PC-9 (cell line): Measurements from ENCODE around the gene TNFAIP1. TPM values are rescaled to one million over a fixed set of nuclear protein-coding genes. Genes with fewer than 3 reads are reported as not detected.

Experiments used
- BruUV-seq: library from RNA; stranded (reverse); fragments of 400-500 nt; replicated peaks from 2 replicates; lab custom pipeline; 2021; lab: Mats Ljungman, UMichigan
- CTCF ChIA-PET: fragments of 300-600 bp; sonication (Branson Sonifier 250); formaldehyde crosslinking; loops from one replicate; lab custom pipeline; 2022; ENCODE audit warnings: antibody characterized with exemption; lab: Charles Lee
- POLR2A ChIA-PET: fragments of 300-600 bp; sonication (Branson Sonifier 250); formaldehyde crosslinking; loops from one replicate; lab custom pipeline; 2022; ENCODE audit warnings: antibody characterized with exemption; ENCODE audit not compliant: unreplicated experiment; lab: Charles Lee
- DNase-seq, 2 experiments: peaks; one replicate each; pipeline versions ENCODE4 v3.0.0 to v3.0.0-alpha.2; 2015 to 2022; ENCODE audit warnings: mixed read lengths in 1 of 2
- H2AFZ ChIP-seq: fragments of 200-600 bp; sonication (generic); 2 replicates; pipeline ENCODE4 v1.8.1; 2017; ENCODE audit warnings: antibody characterized with exemption
- H3F3A ChIP-seq: fragments of 200-600 bp; sonication (generic); 2 replicates; pipeline ENCODE4 v1.8.1; 2017; ENCODE audit warnings: antibody characterized with exemption, mild to moderate bottlenecking, low read depth; ENCODE audit not compliant: insufficient read depth
- H3K27ac ChIP-seq: fragments of 200-600 bp; sonication (generic); 2 replicates; pipeline ENCODE4 v1.6.1; 2016; ENCODE audit warnings: mixed run types
- H3K27me3 ChIP-seq: fragments of 200-600 bp; sonication (generic); 2 replicates; pipeline ENCODE4 v1.6.1; 2016; ENCODE audit warnings: low read depth, mixed run types; ENCODE audit not compliant: insufficient read depth
- H3K36me3 ChIP-seq: fragments of 200-600 bp; sonication (generic); 2 replicates; pipeline ENCODE4 v1.6.1; 2016; ENCODE audit warnings: low read depth, mixed run types
- H3K4me1 ChIP-seq: fragments of 200-600 bp; sonication (generic); replicated peaks from 2 replicates; pipeline ENCODE4 v1.6.1; 2016; ENCODE audit warnings: mixed run types; ENCODE audit not compliant: insufficient read depth
- H3K4me2 ChIP-seq: fragments of 200-600 bp; sonication (generic); 2 replicates; pipeline ENCODE4 v1.6.1; 2017; ENCODE audit warnings: mixed run types
- H3K4me3 ChIP-seq: fragments of 200-600 bp; sonication (generic); 2 replicates; pipeline ENCODE4 v1.6.1; 2016; ENCODE audit warnings: mixed run types
- H3K79me2 ChIP-seq: fragments of 200-600 bp; sonication (generic); 2 replicates; pipeline ENCODE4 v1.6.1; 2017; ENCODE audit warnings: low read depth, mixed run types
- H3K9me2 ChIP-seq: fragments of 200-600 bp; sonication (generic); 2 replicates; pipeline ENCODE4 v1.8.1; 2017; ENCODE audit warnings: mild to moderate bottlenecking; ENCODE audit not compliant: insufficient read depth
- H3K9me3 ChIP-seq: fragments of 200-600 bp; sonication (generic); 2 replicates; pipeline ENCODE4 v1.8.1; 2016; ENCODE audit warnings: low read depth; ENCODE audit not compliant: insufficient read depth
- H4K20me1 ChIP-seq: fragments of 200-600 bp; sonication (generic); 2 replicates; pipeline ENCODE4 v1.8.1; 2017; ENCODE audit not compliant: insufficient read depth
- EZH2 ChIP-seq: fragments of 200-600 bp; sonication (generic); IDR thresholded peaks from 2 replicates; pipeline ENCODE4 v1.8.0; 2017; ENCODE audit warnings: antibody characterized with exemption, low read depth
- intact Hi-C: fragments of 100-400 bp; cut with micrococcal nuclease; formaldehyde crosslinking; loops from one replicate; pipeline ENCODE4 v1.10.0; 2022; ENCODE audit not compliant: unreplicated experiment
- total RNA-seq: library from RNA; stranded (reverse); gene quantifications from 2 replicates; pipeline ENCODE4 v1.2.3, GENCODE V29; 2021
- TF ChIP-seq, protein P1 (sequence below): fragments of 200-600 bp; sonication (generic); conservative IDR thresholded peaks from 2 replicates; pipeline ENCODE4 v1.6.1; 2017; ENCODE audit warnings: mixed run types, antibody characterized with exemption, mild to moderate bottlenecking, moderate library complexity

The TNFAIP1 gene
- total RNA-seq, 1 experiment from 2014 or later: 46.8 TPM

DNA sequence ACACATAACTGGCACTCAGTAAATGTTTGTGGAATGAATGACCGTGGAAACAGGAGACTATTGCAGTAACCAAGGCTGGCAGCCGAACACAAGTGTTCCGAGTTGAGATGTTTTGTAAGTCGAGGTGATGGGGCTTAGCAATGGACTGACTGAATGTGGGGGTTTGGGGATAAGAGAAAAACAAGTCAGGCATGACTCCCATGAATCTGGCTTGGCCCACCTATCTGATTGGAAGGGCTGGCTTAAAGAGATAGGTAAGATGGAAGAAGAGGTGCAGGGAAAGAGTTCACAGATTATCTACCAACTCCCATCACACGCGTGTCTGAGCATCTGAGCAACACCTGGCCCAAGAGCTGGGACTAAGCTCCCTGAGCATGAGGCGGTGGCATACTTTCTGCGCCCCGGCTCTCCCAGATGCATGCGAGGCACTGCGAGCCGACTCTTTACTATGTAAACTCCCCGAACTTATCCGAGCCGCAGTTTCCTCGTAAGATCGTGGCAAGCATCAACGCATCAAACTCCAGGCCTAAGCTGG lies 828 bp upstream of the TNFAIP1 start:
- Histone ChIP-seq H3K27me3 (no peaks in the 10 kb centered on the region), H2AFZ (peak overlapping the region; percentile 92), H3K4me3 (peak overlapping the region; percentile 87), H3K4me2 (peak overlapping the region; percentile 100), H3F3A (peaks cover 12% of the 10 kb centered on the region; the same call in 1 of the 2 replicates), H4K20me1 (peaks cover 16% of the 10 kb centered on the region), H3K36me3 (0 out of 2 replicates have a peak, but pooled peaks cover 4% of the 10 kb centered on the region), H3K4me1 (peaks cover 22% of the 10 kb centered on the region), H3K9me2 (no peaks in the 10 kb centered on the region), H3K79me2 (peaks cover 45% of the 10 kb centered on the region), H3K27ac (no peak overlapping the region), H3K9me3 (no peaks in the 10 kb centered on the region)
- BruUV-seq: no TSS peak
- CTCF ChIA-PET: no interaction called here
- no peak for DNase-seq
- POLR2A ChIA-PET: interaction anchor here (0.6 to 2.2 kb wide), 8 partner anchors 9 to 74 kb away, joined by 4 to 42 read pairs (median 8); partner anchors contain the start of gene POLDIP2
- intact Hi-C loops: loop anchor here (5.0 kb wide), 4 partner anchors 57 to 292 kb away; partner anchors contain the start of genes NLK and SLC46A1
- TF ChIP-seq, protein P1, sequence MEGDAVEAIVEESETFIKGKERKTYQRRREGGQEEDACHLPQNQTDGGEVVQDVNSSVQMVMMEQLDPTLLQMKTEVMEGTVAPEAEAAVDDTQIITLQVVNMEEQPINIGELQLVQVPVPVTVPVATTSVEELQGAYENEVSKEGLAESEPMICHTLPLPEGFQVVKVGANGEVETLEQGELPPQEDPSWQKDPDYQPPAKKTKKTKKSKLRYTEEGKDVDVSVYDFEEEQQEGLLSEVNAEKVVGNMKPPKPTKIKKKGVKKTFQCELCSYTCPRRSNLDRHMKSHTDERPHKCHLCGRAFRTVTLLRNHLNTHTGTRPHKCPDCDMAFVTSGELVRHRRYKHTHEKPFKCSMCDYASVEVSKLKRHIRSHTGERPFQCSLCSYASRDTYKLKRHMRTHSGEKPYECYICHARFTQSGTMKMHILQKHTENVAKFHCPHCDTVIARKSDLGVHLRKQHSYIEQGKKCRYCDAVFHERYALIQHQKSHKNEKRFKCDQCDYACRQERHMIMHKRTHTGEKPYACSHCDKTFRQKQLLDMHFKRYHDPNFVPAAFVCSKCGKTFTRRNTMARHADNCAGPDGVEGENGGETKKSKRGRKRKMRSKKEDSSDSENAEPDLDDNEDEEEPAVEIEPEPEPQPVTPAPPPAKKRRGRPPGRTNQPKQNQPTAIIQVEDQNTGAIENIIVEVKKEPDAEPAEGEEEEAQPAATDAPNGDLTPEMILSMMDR: no peak
- TF ChIP-seq EZH2: no peak

DNA sequence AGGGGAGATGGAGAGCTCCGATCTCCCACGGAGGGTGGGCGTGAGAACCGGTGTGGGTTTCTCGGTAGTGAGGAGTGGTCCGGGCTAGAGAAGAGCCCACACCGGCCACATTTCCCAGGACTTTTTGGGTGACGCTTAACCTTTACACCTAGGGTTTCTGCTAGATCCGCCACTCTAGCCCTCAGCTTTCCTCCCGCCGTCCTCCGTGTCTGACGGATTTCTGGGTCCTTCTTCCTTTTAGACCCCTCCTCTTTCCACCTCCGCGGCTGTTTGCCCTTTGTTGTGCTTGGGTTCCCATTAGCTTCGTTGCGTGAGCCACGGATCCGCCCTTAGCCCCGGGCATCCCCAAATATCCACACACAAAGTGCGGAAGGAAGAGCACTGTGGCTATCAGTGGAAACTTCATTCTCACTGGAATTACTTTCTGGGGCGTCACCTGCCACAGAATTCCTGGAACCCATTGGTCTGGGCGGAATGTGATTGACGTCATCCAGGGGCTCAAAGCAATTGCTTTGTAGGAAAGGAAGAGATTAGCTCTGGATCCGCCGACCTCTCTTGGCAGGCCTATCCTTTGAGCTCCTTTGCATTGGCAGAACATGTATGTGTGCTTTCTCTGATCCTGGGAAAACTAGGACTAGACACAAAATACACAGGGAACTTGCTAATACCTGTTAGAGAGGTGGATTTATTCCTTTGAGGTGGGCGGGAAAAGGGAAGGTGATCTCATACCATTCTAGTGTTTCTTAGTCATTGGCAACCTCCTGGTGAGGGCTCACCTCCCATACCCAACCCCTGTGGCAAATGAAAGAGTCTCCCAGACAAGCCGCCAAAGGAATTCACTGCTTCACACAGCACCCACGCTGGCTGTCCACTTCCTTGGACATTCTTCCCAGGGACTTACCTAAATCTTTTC lies 654 bp downstream of the TNFAIP1 start:
- Histone ChIP-seq H3K9me2 (no peaks in the 10 kb centered on the region), H3K9me3 (no peaks in the 10 kb centered on the region), H3K36me3 (0 out of 2 replicates have a peak, but pooled peaks cover 4% of the 10 kb centered on the region), H3K27ac (peak overlapping the region; percentile 76), H3K79me2 (peaks cover 45% of the 10 kb centered on the region), H3K4me3 (peak overlapping the region; percentile 87), H4K20me1 (peaks cover 16% of the 10 kb centered on the region), H2AFZ (peak overlapping the region; percentile 78), H3F3A (peaks cover 12% of the 10 kb centered on the region; the same call in 1 of the 2 replicates), H3K4me2 (peak overlapping the region; percentile 88), H3K4me1 (peaks cover 22% of the 10 kb centered on the region), H3K27me3 (no peaks in the 10 kb centered on the region)
- CTCF ChIA-PET: interaction anchor here (0.5 to 1.3 kb wide), 7 partner anchors 11 to 531 kb away, joined by 3 to 11 read pairs (median 6); no protein-coding TSS in a partner anchor
- TSS peak; percentile 62 for BruUV-seq
- POLR2A ChIA-PET: interaction anchor here (0.5 to 2.2 kb wide), 13 partner anchors 10 to 615 kb away, joined by 3 to 42 read pairs (median 8); partner anchors contain the start of genes ALDOC, PHF12 and POLDIP2
- intact Hi-C loops: loop anchor here (1.0 to 5.0 kb wide), 8 partner anchors 11 to 294 kb away; partner anchors contain the start of genes NLK, POLDIP2, SLC46A1 and TMEM97
- peak; percentile 75 to 85 for DNase-seq
- TF ChIP-seq EZH2: no peak
- TF ChIP-seq, protein P1: no peak
